HepG2 (cell line): ENCODE measurements around the gene DYDC2. TPM values are rescaled to one million over a fixed set of nuclear protein-coding genes. Genes with fewer than 3 reads are reported as not detected.

Source experiments
- ATAC-seq: fragments of 200-7000 bp; cut with Tn5 transposase; 3 replicates; pipeline ENCODE4 v1.9.1; 2020; ENCODE audit warnings: mild to moderate bottlenecking, moderate library complexity
- BruUV-seq: library from RNA; stranded (reverse); fragments of 400-500 nt; replicated peaks from 2 replicates; lab custom pipeline; 2021; lab: Mats Ljungman, UMichigan
- CTCF ChIA-PET: fragments of 300-600 bp; formaldehyde crosslinking; extraction: SDS; loops from one replicate; lab custom pipeline; 2021; ENCODE audit warnings: low total read pairs, inconsistent platforms, low intra/inter-chr PET ratio; lab: Yijun Ruan, JAX
- POLR2A ChIA-PET: fragments of 350-600 bp; sonication (Branson Sonifier 250); formaldehyde crosslinking; loops from one replicate; lab custom pipeline; 2020; ENCODE audit warnings: antibody characterized with exemption, inconsistent platforms; lab: Yijun Ruan, JAX
- DNase-seq: peaks from one replicate; pipeline ENCODE4 v3.0.0-alpha.2; 2015; ENCODE audit warnings: low spot score
- FAIRE-seq: peaks from 3 replicates; lab custom pipeline; 2011; peaks lifted over from hg19 to GRCh38; lab: Jason Lieb, UNC
- H2AFZ ChIP-seq: one replicate; pipeline ENCODE4 v1.6.1; 2011; ENCODE audit warnings: low read length, inconsistent platforms
- H3K27ac ChIP-seq: fragments of 300-600 bp; 3 replicates; pipeline ENCODE4 v1.8.0; 2011; ENCODE audit warnings: mixed run types, mild to moderate bottlenecking, mixed read lengths, low read length, inconsistent platforms; ENCODE audit not compliant: insufficient read depth; ENCODE audit errors: extremely low read length
- H3K27me3 ChIP-seq, 2 experiments: fragments of 200-600 bp in 1 of 2; 2 replicates in 1 of 2; 3 replicates in 1 of 2; pipeline versions ENCODE4 v1.6.0 to v1.8.0; 2011; ENCODE audit warnings: low read length in 2 of 2, mild to moderate bottlenecking in 2 of 2, moderate library complexity in 2 of 2, inconsistent platforms in 1 of 2; ENCODE audit not compliant: insufficient read depth in 2 of 2, control insufficient read depth in 1 of 2
- H3K36me3 ChIP-seq, 2 experiments: fragments of 200-600 bp in 1 of 2; replicated peaks in 1 of 2; 2 replicates in 1 of 2; 3 replicates in 1 of 2; pipeline versions ENCODE4 v1.5.1 to v1.8.0; 2011; ENCODE audit warnings: low read length in 2 of 2, inconsistent platforms in 1 of 2; ENCODE audit not compliant: insufficient read depth in 2 of 2, control insufficient read depth in 1 of 2
- H3K4me1 ChIP-seq: 2 replicates; pipeline ENCODE4 v1.5.1; 2012; ENCODE audit warnings: low read length, inconsistent platforms; ENCODE audit not compliant: insufficient read depth
- H3K4me2 ChIP-seq: 2 replicates; pipeline ENCODE4 v1.6.0; 2011; ENCODE audit warnings: low read depth, low read length, inconsistent platforms
- H3K4me3 ChIP-seq, 3 experiments: fragments of 200-600 bp in 1 of 3; sonication (generic), shearing (Covaris generic) in 1 of 3; replicated peaks in 1 of 3; 2 replicates each; pipeline ENCODE4 v1.5.1; 2011 to 2016; ENCODE audit warnings: low read length in 3 of 3, inconsistent platforms in 2 of 3, low read depth in 2 of 3, mild to moderate bottlenecking in 2 of 3, control low read depth in 1 of 3, mixed read lengths in 1 of 3; ENCODE audit not compliant: insufficient read depth in 1 of 3
- H3K79me2 ChIP-seq: one replicate; pipeline ENCODE4 v1.6.1; 2011; ENCODE audit warnings: low read length, inconsistent platforms; ENCODE audit not compliant: insufficient read depth
- H3K9ac ChIP-seq: 2 replicates; pipeline ENCODE4 v1.6.0; 2011; ENCODE audit warnings: mild to moderate bottlenecking, low read depth, low read length, inconsistent platforms; ENCODE audit not compliant: insufficient read depth
- H3K9me3 ChIP-seq: 2 replicates; pipeline ENCODE4 v1.5.1; 2012; ENCODE audit warnings: mild to moderate bottlenecking, low read length
- H4K20me1 ChIP-seq: 2 replicates; pipeline ENCODE4 v1.6.0; 2011; ENCODE audit warnings: inconsistent platforms, mild to moderate bottlenecking, low read length, moderate library complexity; ENCODE audit not compliant: insufficient read depth
- DBP ChIP-seq: sonication (generic); formaldehyde crosslinking; IDR thresholded peaks from 2 replicates; pipeline ENCODE4 v1.4.0; 2020; ENCODE audit warnings: missing genetic modification reagents; ENCODE audit errors: not compliant biosample characterization
- FOXP1 ChIP-seq, 2 experiments: fragments of 450-650 bp in 1 of 2; IDR thresholded peaks; 2 replicates each; pipeline ENCODE4 v1.6.1; 2017 to 2018; ENCODE audit warnings: antibody characterized with exemption in 1 of 2
- GATAD2A ChIP-seq: IDR thresholded peaks from 2 replicates; pipeline ENCODE4 v1.6.1; 2016
- HNF4G ChIP-seq, 2 experiments: sonication (generic) in 1 of 2; formaldehyde crosslinking in 1 of 2; IDR thresholded peaks; 2 replicates each; pipeline versions ENCODE4 v1.4.0 to v1.6.1; 2011 to 2020; ENCODE audit warnings: borderline replicate concordance in 2 of 2, low read depth in 2 of 2, mild to moderate bottlenecking in 2 of 2, low read length in 1 of 2, missing genetic modification reagents in 1 of 2, moderate library complexity in 1 of 2
- KLF11 ChIP-seq: IDR thresholded peaks from 2 replicates; pipeline ENCODE4 v1.6.1; 2016; ENCODE audit warnings: missing compliant biosample characterization
- KLF16 ChIP-seq, 2 experiments: sonication (generic) in 1 of 2; formaldehyde crosslinking in 1 of 2; IDR thresholded peaks; 2 replicates each; pipeline versions ENCODE4 v1.6.1 to v1.8.0; 2016 to 2023; ENCODE audit warnings: missing genetic modification reagents in 2 of 2, missing compliant biosample characterization in 1 of 2
- SOX5 ChIP-seq: IDR thresholded peaks from 2 replicates; pipeline ENCODE4 v1.6.1; 2016; ENCODE audit warnings: borderline replicate concordance
- SOX6 ChIP-seq, 2 experiments: fragments of 450-650 bp in 1 of 2; sonication (generic) in 1 of 2; formaldehyde crosslinking in 1 of 2; IDR thresholded peaks; 2 replicates each; pipeline versions ENCODE4 v1.4.0 to v1.6.1; 2017 to 2020; ENCODE audit warnings: antibody characterized with exemption in 1 of 2, mild to moderate bottlenecking in 1 of 2, missing genetic modification reagents in 1 of 2
- TOPORS ChIP-seq: sonication (generic); formaldehyde crosslinking; IDR thresholded peaks from 2 replicates; pipeline ENCODE4 v1.8.0; 2023; ENCODE audit warnings: mild to moderate bottlenecking, missing genetic modification reagents
- ZBTB7A ChIP-seq: sonication (generic); formaldehyde crosslinking; IDR thresholded peaks from 2 replicates; pipeline ENCODE4 v1.8.0; 2022; ENCODE audit warnings: mild to moderate bottlenecking, missing genetic modification reagents
- ZNF816 ChIP-seq: sonication (generic); formaldehyde crosslinking; IDR thresholded peaks from 2 replicates; pipeline ENCODE4 v1.8.0; 2022; ENCODE audit warnings: missing genetic modification reagents, mild to moderate bottlenecking, borderline replicate concordance
- ZNF83 ChIP-seq: sonication (generic); formaldehyde crosslinking; IDR thresholded peaks from 2 replicates; pipeline ENCODE4 v1.4.0; 2020; ENCODE audit warnings: missing genetic modification reagents, mild to moderate bottlenecking, borderline replicate concordance
- WGBS: methylation state at CpG from one replicate; pipeline ENCODE4 v1.1.6; 2017; ENCODE audit warnings: low lambda C conversion rate; 5-methylcytosine and 5-hydroxymethylcytosine counted together
- in situ Hi-C: cut with HindIII; loops from 2 replicates; pipeline ENCODE4 v1.10.0; 2017; ENCODE audit warnings: low pct_unique_long_range_greater_than_20kb; ENCODE audit not compliant: extremely low pct_ligation_motif_present
- intact Hi-C: fragments of 100-400 bp; cut with micrococcal nuclease; formaldehyde crosslinking; loops from one replicate; pipeline ENCODE4 v1.10.0; 2022; ENCODE audit not compliant: unreplicated experiment
- polyA plus RNA-seq, 8 experiments: library from polyadenylated mRNA; depleted of rRNA in 3 of 8; stranded (reverse) in 7 of 8; unstranded in 1 of 8; fragments of >200 nt; fragmentation: Illumina TruSeq in 4 of 8; extraction: Trizol in 4 of 8; gene quantifications; 2 replicates each; pipeline versions ENCODE4 v1.2.1 to v1.2.3, GENCODE V29; 2011 to 2016; ENCODE audit warnings: low read depth in 4 of 8, missing spikeins in 1 of 8, mixed read lengths in 1 of 8; ENCODE audit not compliant: insufficient read depth in 1 of 8
- total RNA-seq, 5 experiments: library from RNA; depleted of rRNA; stranded (reverse); fragments of >200 nt; fragmentation: Illumina TruSeq; extraction: Trizol; gene quantifications; 2 replicates each; pipeline ENCODE4 v1.2.3, GENCODE V29; 2016; ENCODE audit warnings: low read depth in 1 of 5
- TF ChIP-seq, protein P1 (sequence below): sonication (generic); formaldehyde crosslinking; IDR thresholded peaks from 2 replicates; pipeline ENCODE4 v1.4.0; 2020; ENCODE audit warnings: missing genetic modification reagents, borderline replicate concordance
- TF ChIP-seq, protein P2 (sequence below): fragments of 450-650 bp; IDR thresholded peaks from 2 replicates; pipeline ENCODE4 v1.6.1; 2017
- TF ChIP-seq, protein P3 (sequence below): sonication (generic); formaldehyde crosslinking; IDR thresholded peaks from 2 replicates; pipeline ENCODE4 v1.5.1; 2020; ENCODE audit warnings: mild to moderate bottlenecking, missing genetic modification reagents, moderate library complexity

The DYDC2 gene
- total and polyA plus RNA-seq, 2 of the 13 experiments (the other 11 are each of a cell fraction or from before 2014, with no cell fraction given), result 0.98 to 2.3 TPM

GRCh38 chr10:80322158-80322557, 34.4 kb upstream of the DYDC2 start:
- DNase-seq (no peak), FAIRE-seq (no peak), ATAC-seq (no peak)
- no peak overlapping the region for H3K9ac ChIP-seq
- no peaks in the 10 kb centered on the region for H3K36me3 ChIP-seq
- no peaks in the 10 kb centered on the region; a peak in 1 of 5 replicates for H3K27me3 ChIP-seq
- no peaks in the 10 kb centered on the region for H3K79me2 ChIP-seq
- in situ Hi-C loops (no loop called here), intact Hi-C loops (loop anchor here (5.0 kb wide), 1 partner anchor 60 kb away; no protein-coding TSS in a partner anchor)
- H3K27ac ChIP-seq, result no peak overlapping the region
- no peaks in the 10 kb centered on the region for H3K9me3 ChIP-seq
- BruUV-seq, result no TSS peak
- peaks cover 56% of the 10 kb centered on the region for H3K4me1 ChIP-seq
- POLR2A ChIA-PET, result no interaction called here
- H2AFZ ChIP-seq, result no peak overlapping the region
- CTCF ChIA-PET, result no interaction called here
- H4K20me1 ChIP-seq, result no peaks in the 10 kb centered on the region
- 31% methylated on average over 2 of the region's 2 CpGs for WGBS
- no peak overlapping the region for H3K4me2 ChIP-seq
- no peak overlapping the region for H3K4me3 ChIP-seq
- TF ChIP-seq TOPORS (CRISPR knock-in tag) (no peak), FOXP1 (IDR thresholded peaks at IDR 0.05) (no peak), FOXP1 (CRISPR knock-in tag; IDR thresholded peaks at IDR 0.05) (peak; percentile 58; the same call in 1 of the 2 replicates), KLF11 (no peak), SOX5 (CRISPR knock-in tag) (peak; percentile 34; the same call in 1 of the 2 replicates), GATAD2A (CRISPR knock-in tag) (peak; percentile 56), SOX6 (IDR thresholded peaks at IDR 0.05) (no peak), SOX6 (CRISPR knock-in tag; IDR thresholded peaks at IDR 0.05) (peak; percentile 41; the same call in 1 of the 2 replicates), ZNF816 (CRISPR knock-in tag) (0 out of 2 replicates have a peak, but pooled peaks have one; percentile 29), ZNF83 (CRISPR knock-in tag) (no peak), ZBTB7A (CRISPR knock-in tag) (no peak), KLF16 (CRISPR knock-in tag; IDR thresholded peaks at IDR 0.05) (peak in 1 of 2 experiments; percentile 30; a peak in 1 of 4 replicates), DBP (no peak), HNF4G (IDR thresholded peaks at IDR 0.05; ENCODE audit: borderline replicate concordance, low read depth, low read length) (peak; percentile 38; the same call in 1 of the 2 replicates), HNF4G (CRISPR knock-in tag; IDR thresholded peaks at IDR 0.05; ENCODE audit: borderline replicate concordance, low read depth) (no peak)
- TF ChIP-seq, protein P1, sequence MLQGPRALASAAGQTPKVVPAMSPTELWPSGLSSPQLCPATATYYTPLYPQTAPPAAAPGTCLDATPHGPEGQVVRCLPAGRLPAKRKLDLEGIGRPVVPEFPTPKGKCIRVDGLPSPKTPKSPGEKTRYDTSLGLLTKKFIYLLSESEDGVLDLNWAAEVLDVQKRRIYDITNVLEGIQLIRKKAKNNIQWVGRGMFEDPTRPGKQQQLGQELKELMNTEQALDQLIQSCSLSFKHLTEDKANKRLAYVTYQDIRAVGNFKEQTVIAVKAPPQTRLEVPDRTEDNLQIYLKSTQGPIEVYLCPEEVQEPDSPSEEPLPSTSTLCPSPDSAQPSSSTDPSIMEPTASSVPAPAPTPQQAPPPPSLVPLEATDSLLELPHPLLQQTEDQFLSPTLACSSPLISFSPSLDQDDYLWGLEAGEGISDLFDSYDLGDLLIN (CRISPR knock-in tag), result no peak
- TF ChIP-seq, protein P2, sequence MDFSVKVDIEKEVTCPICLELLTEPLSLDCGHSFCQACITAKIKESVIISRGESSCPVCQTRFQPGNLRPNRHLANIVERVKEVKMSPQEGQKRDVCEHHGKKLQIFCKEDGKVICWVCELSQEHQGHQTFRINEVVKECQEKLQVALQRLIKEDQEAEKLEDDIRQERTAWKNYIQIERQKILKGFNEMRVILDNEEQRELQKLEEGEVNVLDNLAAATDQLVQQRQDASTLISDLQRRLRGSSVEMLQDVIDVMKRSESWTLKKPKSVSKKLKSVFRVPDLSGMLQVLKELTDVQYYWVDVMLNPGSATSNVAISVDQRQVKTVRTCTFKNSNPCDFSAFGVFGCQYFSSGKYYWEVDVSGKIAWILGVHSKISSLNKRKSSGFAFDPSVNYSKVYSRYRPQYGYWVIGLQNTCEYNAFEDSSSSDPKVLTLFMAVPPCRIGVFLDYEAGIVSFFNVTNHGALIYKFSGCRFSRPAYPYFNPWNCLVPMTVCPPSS, result no peak
- TF ChIP-seq, protein P3, sequence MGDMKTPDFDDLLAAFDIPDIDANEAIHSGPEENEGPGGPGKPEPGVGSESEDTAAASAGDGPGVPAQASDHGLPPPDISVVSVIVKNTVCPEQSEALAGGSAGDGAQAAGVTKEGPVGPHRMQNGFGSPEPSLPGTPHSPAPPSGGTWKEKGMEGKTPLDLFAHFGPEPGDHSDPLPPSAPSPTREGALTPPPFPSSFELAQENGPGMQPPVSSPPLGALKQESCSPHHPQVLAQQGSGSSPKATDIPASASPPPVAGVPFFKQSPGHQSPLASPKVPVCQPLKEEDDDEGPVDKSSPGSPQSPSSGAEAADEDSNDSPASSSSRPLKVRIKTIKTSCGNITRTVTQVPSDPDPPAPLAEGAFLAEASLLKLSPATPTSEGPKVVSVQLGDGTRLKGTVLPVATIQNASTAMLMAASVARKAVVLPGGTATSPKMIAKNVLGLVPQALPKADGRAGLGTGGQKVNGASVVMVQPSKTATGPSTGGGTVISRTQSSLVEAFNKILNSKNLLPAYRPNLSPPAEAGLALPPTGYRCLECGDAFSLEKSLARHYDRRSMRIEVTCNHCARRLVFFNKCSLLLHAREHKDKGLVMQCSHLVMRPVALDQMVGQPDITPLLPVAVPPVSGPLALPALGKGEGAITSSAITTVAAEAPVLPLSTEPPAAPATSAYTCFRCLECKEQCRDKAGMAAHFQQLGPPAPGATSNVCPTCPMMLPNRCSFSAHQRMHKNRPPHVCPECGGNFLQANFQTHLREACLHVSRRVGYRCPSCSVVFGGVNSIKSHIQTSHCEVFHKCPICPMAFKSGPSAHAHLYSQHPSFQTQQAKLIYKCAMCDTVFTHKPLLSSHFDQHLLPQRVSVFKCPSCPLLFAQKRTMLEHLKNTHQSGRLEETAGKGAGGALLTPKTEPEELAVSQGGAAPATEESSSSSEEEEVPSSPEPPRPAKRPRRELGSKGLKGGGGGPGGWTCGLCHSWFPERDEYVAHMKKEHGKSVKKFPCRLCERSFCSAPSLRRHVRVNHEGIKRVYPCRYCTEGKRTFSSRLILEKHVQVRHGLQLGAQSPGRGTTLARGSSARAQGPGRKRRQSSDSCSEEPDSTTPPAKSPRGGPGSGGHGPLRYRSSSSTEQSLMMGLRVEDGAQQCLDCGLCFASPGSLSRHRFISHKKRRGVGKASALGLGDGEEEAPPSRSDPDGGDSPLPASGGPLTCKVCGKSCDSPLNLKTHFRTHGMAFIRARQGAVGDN (CRISPR knock-in tag), result no peak
